ENCODE measurements around the gene NPTX1. TPM values are rescaled to one million over a fixed set of nuclear protein-coding genes. Genes with fewer than 3 reads are reported as not detected.

Gene NPTX1
- total and polyA plus RNA-seq, 7 donors: 0.25 to 1.3 (median 0.67) TPM

- H3K9me3 ChIP-seq: no peaks in the 10 kb centered on the region
- WGBS, 3 donors: 86% methylated on average over 12 of the region's 12 CpGs
- H3K27me3 ChIP-seq (ENCODE audit: insufficient read depth in 3 of 3, low read length in 2 of 3): peaks cover 0 to 68% (median 38%) of the 10 kb centered on the region in 3 donors
- no peak for TF ChIP-seq CTCF (IDR thresholded peaks at IDR 0.05)
- DNase-seq (no peak), ATAC-seq (no peak)
- intact Hi-C loops (cut with DNase I): no loop called here
- peaks cover 24% of the 10 kb centered on the region for H3K4me1 ChIP-seq
- H3K27ac ChIP-seq: no peak overlapping the region
- H3K36me3 ChIP-seq (ENCODE audit: insufficient read depth in 1 of 2, low read depth in 1 of 2): no peaks in the 10 kb centered on the region
- H3K4me3 ChIP-seq: no peak overlapping the region
These were observed 3.4 kb downstream of the NPTX1 start for GRCh38 chr17:80472996-80473395.

- DNase-seq: no peak
- ATAC-seq: no peak
- no peaks in the 10 kb centered on the region for H3K36me3 ChIP-seq (ENCODE audit: insufficient read depth in 1 of 2, low read depth in 1 of 2)
- H3K27ac ChIP-seq: no peak overlapping the region
- peaks cover 0 to 64% (median 30%) of the 10 kb centered on the region in 3 donors for H3K27me3 ChIP-seq (ENCODE audit: insufficient read depth in 3 of 3, low read length in 2 of 3)
- no peak overlapping the region for H3K4me3 ChIP-seq
- intact Hi-C loops (cut with DNase I): no loop called here
- no peak for TF ChIP-seq CTCF (IDR thresholded peaks at IDR 0.05)
- WGBS, 3 donors: 74 to 86% (median 79%) methylated on average over 8 of the region's 8 CpGs
- H3K4me1 ChIP-seq: peaks cover 15% of the 10 kb centered on the region
- H3K9me3 ChIP-seq: no peaks in the 10 kb centered on the region
These were observed 4.5 kb downstream of the NPTX1 start for GRCh38 chr17:80471922-80472321.

GRCh38 chr17:80470603-80471002 is 5.8 kb downstream of the NPTX1 start:
- Histone ChIP-seq H3K27me3 (ENCODE audit: insufficient read depth in 3 of 3, low read length in 2 of 3) (peaks cover 0 to 52% (median 30%) of the 10 kb centered on the region in 3 donors), H3K9me3 (no peaks in the 10 kb centered on the region), H3K36me3 (ENCODE audit: insufficient read depth in 1 of 2, low read depth in 1 of 2) (no peaks in the 10 kb centered on the region), H3K4me3 (no peak overlapping the region), H3K27ac (no peak overlapping the region), H3K4me1 (peaks cover 12% of the 10 kb centered on the region)
- TF ChIP-seq CTCF (IDR thresholded peaks at IDR 0.05): no peak
- DNase-seq (no peak), ATAC-seq (no peak)
- WGBS, 3 donors: 87 to 89% (median 87%) methylated on average over 17 to 21 of the region's 21 CpGs
- intact Hi-C loops (cut with DNase I): no loop called here

- DNase-seq (no peak), ATAC-seq (no peak)
- Histone ChIP-seq H3K4me3 (no peak overlapping the region), H3K36me3 (ENCODE audit: insufficient read depth in 1 of 2, low read depth in 1 of 2) (no peaks in the 10 kb centered on the region), H3K27ac (no peak overlapping the region), H3K4me1 (peaks cover 4% of the 10 kb centered on the region), H3K27me3 (ENCODE audit: insufficient read depth in 3 of 3, low read length in 2 of 3) (peaks cover 0 to 46% (median 26%) of the 10 kb centered on the region in 3 donors), H3K9me3 (no peaks in the 10 kb centered on the region)
- 85 to 88% (median 87%) methylated on average over 11 of the region's 11 CpGs for WGBS, 3 donors
- TF ChIP-seq CTCF (IDR thresholded peaks at IDR 0.05): no peak
- intact Hi-C loops (cut with DNase I): no loop called here
These were observed 6.7 kb downstream of the NPTX1 start for GRCh38 chr17:80469667-80470066.

- Histone ChIP-seq H3K27ac (no peak overlapping the region), H3K9me3 (no peaks in the 10 kb centered on the region), H3K27me3 (ENCODE audit: insufficient read depth in 3 of 3, low read length in 2 of 3) (peaks cover 0 to 46% (median 21%) of the 10 kb centered on the region in 3 donors), H3K4me1 (no peaks in the 10 kb centered on the region), H3K36me3 (ENCODE audit: insufficient read depth in 1 of 2, low read depth in 1 of 2) (no peaks in the 10 kb centered on the region), H3K4me3 (no peak overlapping the region)
- no peak for TF ChIP-seq CTCF (IDR thresholded peaks at IDR 0.05)
- ATAC-seq (no peak), DNase-seq (no peak)
- WGBS, 3 donors: 64 to 69% (median 67%) methylated on average over 28 of the region's 28 CpGs
- intact Hi-C loops (cut with DNase I): no loop called here
These were observed 7.5 kb downstream of the NPTX1 start for GRCh38 chr17:80468781-80469493.

Data from psoas muscle (tissue), 8 donors.